A204.1 (cell line): ENCODE data around the gene LIN37.
"Not testable (repeated sequence)": the region's sequence is repeated elsewhere in the genome, so short reads cannot be mapped to it uniquely, and the experiment has no call there.

ENCODE experiments used
- FAIRE-seq: peaks from 2 replicates; lab custom pipeline; 2012; peaks lifted over from hg19 to GRCh38; lab: Jason Lieb, UNC

The LIN37 gene

GRCh38 chr19:35753634-35754369, 5.4 kb downstream of the LIN37 start:
- no peak for FAIRE-seq

- FAIRE-seq, result no peak
Observed at GRCh38 chr19:35754370-35755130, 6.2 kb downstream of the LIN37 start.

GRCh38 chr19:35755131-35755549, 6.8 kb downstream of the LIN37 start:
- FAIRE-seq, result no peak

GRCh38 chr19:35755550-35756376, 7.4 kb downstream of the LIN37 start:
- FAIRE-seq, result no peak

- FAIRE-seq, result no peak
Observed at GRCh38 chr19:35756377-35757230, 8.2 kb downstream of the LIN37 start, which contains the start of gene HSPB6. Gene HSPB6, minus strand, starts transcription at chr19:35757029. Its CDS starts 21 bp downstream, at chr19:35757008.

GRCh38 chr19:35757231-35757748, 8.9 kb downstream of the LIN37 start:
- no peak for FAIRE-seq

- FAIRE-seq, result peak; percentile 99
Observed at GRCh38 chr19:35757749-35758608, 9.6 kb downstream of the LIN37 start, which contains the start of gene PROSER3. Gene PROSER3, plus strand, starts transcription at chr19:35758176. Its CDS starts 40 bp downstream, at chr19:35758216.

GRCh38 chr19:35759697-35760096, 11.3 kb downstream of the LIN37 start:
- FAIRE-seq, result no peak

GRCh38 chr19:35760711-35761349, 12.5 kb downstream of the LIN37 start:
- FAIRE-seq, result no peak

- FAIRE-seq, result no peak
Observed at GRCh38 chr19:35764432-35765315, 16.3 kb downstream of the LIN37 start.

- FAIRE-seq, result no peak
Observed at GRCh38 chr19:35766571-35767104, 18.3 kb downstream of the LIN37 start.

- FAIRE-seq, result no peak
Observed at GRCh38 chr19:35767288-35768081, 19.1 kb downstream of the LIN37 start.

GRCh38 chr19:35768082-35768421, 19.7 kb downstream of the LIN37 start:
- FAIRE-seq, result no peak

- FAIRE-seq, result not testable (repeated sequence)
Observed at GRCh38 chr19:35772362-35772761, 24.0 kb downstream of the LIN37 start.

- FAIRE-seq, result no peak
Observed at GRCh38 chr19:35773020-35773806, 24.8 kb downstream of the LIN37 start.

- FAIRE-seq, result no peak
Observed at GRCh38 chr19:35774274-35775045, 26.1 kb downstream of the LIN37 start.
